Trophoblast cell (in vitro differentiated cells and primary cell): Measurements from ENCODE around the gene FAM120C.

ENCODE experiments used
- DNase-seq, 2 donors: peaks; one replicate each; pipeline ENCODE4 v3.0.0-alpha.2; 2016
- H2AFZ ChIP-seq: 2 replicates; pipeline ENCODE4 v1.6.1; 2013; ENCODE audit warnings: low read length, moderate library complexity, mild to moderate bottlenecking; ENCODE audit not compliant: insufficient read depth, poor library complexity
- H2AK5ac ChIP-seq: 2 replicates; pipeline ENCODE4 v1.6.1; 2013; ENCODE audit warnings: mild to moderate bottlenecking, low read length
- H2BK120ac ChIP-seq: 2 replicates; pipeline ENCODE4 v1.6.1; 2013; ENCODE audit warnings: low read length, mild to moderate bottlenecking, moderate library complexity; ENCODE audit not compliant: insufficient read depth, poor library complexity
- H2BK12ac ChIP-seq: 2 replicates; pipeline ENCODE4 v1.6.1; 2013; ENCODE audit warnings: mild to moderate bottlenecking, low read length, moderate library complexity
- H2BK5ac ChIP-seq: 2 replicates; pipeline ENCODE4 v1.6.1; 2013; ENCODE audit warnings: low read length, low read depth, moderate library complexity, mild to moderate bottlenecking; ENCODE audit not compliant: poor library complexity
- H3K14ac ChIP-seq: 2 replicates; pipeline ENCODE4 v1.6.1; 2013; ENCODE audit warnings: mild to moderate bottlenecking, low read length
- H3K18ac ChIP-seq: 2 replicates; pipeline ENCODE4 v1.6.1; 2013; ENCODE audit warnings: mild to moderate bottlenecking, low read length
- H3K23ac ChIP-seq: 2 replicates; pipeline ENCODE4 v1.6.1; 2013; ENCODE audit warnings: low read length
- H3K27ac ChIP-seq: 2 replicates; pipeline ENCODE4 v1.5.1; 2013; ENCODE audit warnings: low read depth, mild to moderate bottlenecking, inconsistent platforms, low read length, moderate library complexity
- H3K27me3 ChIP-seq: 2 replicates; pipeline ENCODE4 v1.6.1; 2013; ENCODE audit warnings: inconsistent platforms, mild to moderate bottlenecking, low read length, moderate library complexity; ENCODE audit not compliant: insufficient read depth
- H3K36me3 ChIP-seq, 2 experiments: 1 replicate in 1 of 2; 2 replicates in 1 of 2; pipeline ENCODE4 v1.6.1; 2013; ENCODE audit warnings: low read length in 2 of 2, mild to moderate bottlenecking in 2 of 2, moderate library complexity in 1 of 2; ENCODE audit not compliant: insufficient read depth in 2 of 2, control insufficient read depth in 1 of 2
- H3K4ac ChIP-seq: 2 replicates; pipeline ENCODE4 v1.6.1; 2013; ENCODE audit warnings: low read depth, mild to moderate bottlenecking, low read length, moderate library complexity
- H3K4me1 ChIP-seq, 2 experiments: 1 replicate in 1 of 2; 2 replicates in 1 of 2; pipeline ENCODE4 v1.6.1; 2013; ENCODE audit warnings: low read length in 2 of 2, mild to moderate bottlenecking in 2 of 2, moderate library complexity in 1 of 2; ENCODE audit not compliant: insufficient read depth in 2 of 2, control insufficient read depth in 1 of 2
- H3K4me2 ChIP-seq: 2 replicates; pipeline ENCODE4 v1.6.1; 2013; ENCODE audit warnings: inconsistent platforms, mild to moderate bottlenecking, low read length, moderate library complexity
- H3K4me3 ChIP-seq: 2 replicates; pipeline ENCODE4 v1.5.1; 2013; ENCODE audit warnings: mild to moderate bottlenecking, low read depth, low read length, inconsistent platforms
- H3K79me1 ChIP-seq: one replicate; pipeline ENCODE4 v1.6.1; 2013; ENCODE audit warnings: low read length
- H3K79me2 ChIP-seq: 2 replicates; pipeline ENCODE4 v1.6.1; 2013; ENCODE audit warnings: low read length, mild to moderate bottlenecking; ENCODE audit not compliant: control insufficient read depth, insufficient read depth, poor library complexity
- H3K9ac ChIP-seq: 2 replicates; pipeline ENCODE4 v1.6.1; 2013; ENCODE audit warnings: mild to moderate bottlenecking, low read length
- H3K9me3 ChIP-seq: 2 replicates; pipeline ENCODE4 v1.6.1; 2013; ENCODE audit warnings: low read depth, mild to moderate bottlenecking, control low read depth, inconsistent platforms, low read length; ENCODE audit not compliant: insufficient read depth
- H4K12ac ChIP-seq: 2 replicates; pipeline ENCODE4 v1.6.1; 2013; ENCODE audit warnings: low read depth, mild to moderate bottlenecking, low read length, moderate library complexity
- H4K8ac ChIP-seq: 2 replicates; pipeline ENCODE4 v1.6.1; 2013; ENCODE audit warnings: low read depth, mild to moderate bottlenecking, low read length, moderate library complexity
- H4K91ac ChIP-seq: one replicate; pipeline ENCODE4 v1.6.1; 2013; ENCODE audit warnings: low read depth, mild to moderate bottlenecking, low read length, moderate library complexity
- WGBS: extraction: QIAGEN DNeasy Blood & Tissue Kit; methylation state at CpG from one replicate; pipeline ENCODE4 v1.1.7; 2013; ENCODE audit warnings: missing lambda C conversion rate; ENCODE audit not compliant: insufficient read length, insufficient coverage; ENCODE audit errors: extremely low coverage; 5-methylcytosine and 5-hydroxymethylcytosine counted together

FAM120C gene

GRCh38 chrX:54134269-54134668 lies 48.8 kb downstream of the FAM120C start:
- Histone ChIP-seq H3K4me1 (no peaks in the 10 kb centered on the region), H3K23ac (no peak overlapping the region), H3K14ac (no peak overlapping the region), H3K27me3 (no peaks in the 10 kb centered on the region), H3K79me1 (no peaks in the 10 kb centered on the region), H3K4ac (no peak overlapping the region), H2AK5ac (no peak overlapping the region), H2BK120ac (no peak overlapping the region), H4K91ac (no peak overlapping the region), H3K9me3 (no peaks in the 10 kb centered on the region), H4K12ac (no peak overlapping the region), H3K27ac (no peak overlapping the region), H2BK12ac (no peak overlapping the region), H3K4me2 (no peak overlapping the region), H2BK5ac (no peak overlapping the region), H4K8ac (no peak overlapping the region), H3K79me2 (no peaks in the 10 kb centered on the region), H3K18ac (no peak overlapping the region), H3K9ac (no peak overlapping the region), H3K4me3 (no peak overlapping the region), H2AFZ (no peak overlapping the region), H3K36me3 (peaks cover 0 to 2% of the 10 kb centered on the region in 2 experiments)
- WGBS, result no CpG with 5 or more reads among the region's 2 CpGs
- no peak for DNase-seq

- no peaks in the 10 kb centered on the region for H3K79me2 ChIP-seq
- no peaks in the 10 kb centered on the region for H3K36me3 ChIP-seq
- no peak overlapping the region for H2BK5ac ChIP-seq
- no peak overlapping the region for H3K23ac ChIP-seq
- H3K9me3 ChIP-seq, result no peaks in the 10 kb centered on the region
- H3K4me2 ChIP-seq, result no peak overlapping the region
- H4K91ac ChIP-seq, result no peak overlapping the region
- WGBS, result no CpG with 5 or more reads among the region's 7 CpGs
- H4K8ac ChIP-seq, result no peak overlapping the region
- H3K4ac ChIP-seq, result no peak overlapping the region
- no peaks in the 10 kb centered on the region for H3K27me3 ChIP-seq
- no peak overlapping the region for H3K14ac ChIP-seq
- DNase-seq, result peak; percentile 1 to 12
- H3K4me1 ChIP-seq, result no peaks in the 10 kb centered on the region
- H3K4me3 ChIP-seq, result no peak overlapping the region
- no peak overlapping the region for H3K27ac ChIP-seq
- H2AK5ac ChIP-seq, result no peak overlapping the region
- H4K12ac ChIP-seq, result no peak overlapping the region
- H3K79me1 ChIP-seq, result no peaks in the 10 kb centered on the region
- H3K9ac ChIP-seq, result no peak overlapping the region
- no peak overlapping the region for H2AFZ ChIP-seq
- no peak overlapping the region for H3K18ac ChIP-seq
- no peak overlapping the region for H2BK120ac ChIP-seq
- no peak overlapping the region for H2BK12ac ChIP-seq
Observed at GRCh38 chrX:54116391-54116790, 66.7 kb downstream of the FAM120C start.

- H3K18ac ChIP-seq, result no peak overlapping the region
- H2BK120ac ChIP-seq, result no peak overlapping the region
- no peak overlapping the region for H4K91ac ChIP-seq
- H3K9ac ChIP-seq, result no peak overlapping the region
- no peak overlapping the region for H3K4me2 ChIP-seq
- no peaks in the 10 kb centered on the region for H3K27me3 ChIP-seq
- no peak overlapping the region for H3K4me3 ChIP-seq
- H3K36me3 ChIP-seq, result no peaks in the 10 kb centered on the region
- no peak overlapping the region for H3K23ac ChIP-seq
- no peak overlapping the region for H3K27ac ChIP-seq
- H3K79me2 ChIP-seq, result no peaks in the 10 kb centered on the region
- H3K4me1 ChIP-seq, result no peaks in the 10 kb centered on the region
- no peaks in the 10 kb centered on the region for H3K79me1 ChIP-seq
- no peak overlapping the region for H2BK5ac ChIP-seq
- no peak overlapping the region for H3K4ac ChIP-seq
- no peak for DNase-seq
- H3K9me3 ChIP-seq, result no peaks in the 10 kb centered on the region
- H2AFZ ChIP-seq, result no peak overlapping the region
- H4K8ac ChIP-seq, result no peak overlapping the region
- H2AK5ac ChIP-seq, result no peak overlapping the region
- H4K12ac ChIP-seq, result no peak overlapping the region
- H2BK12ac ChIP-seq, result no peak overlapping the region
- no peak overlapping the region for H3K14ac ChIP-seq
- WGBS, result no CpG with 5 or more reads among the region's 2 CpGs
Observed at GRCh38 chrX:54093571-54093970, 89.5 kb downstream of the FAM120C start.

GRCh38 chrX:54093159-54093558 lies 89.9 kb downstream of the FAM120C start:
- H3K4ac ChIP-seq, result no peak overlapping the region
- H3K18ac ChIP-seq, result no peak overlapping the region
- no peaks in the 10 kb centered on the region for H3K4me1 ChIP-seq
- H3K4me2 ChIP-seq, result no peak overlapping the region
- H3K9me3 ChIP-seq, result no peaks in the 10 kb centered on the region
- no peak overlapping the region for H2BK12ac ChIP-seq
- H4K8ac ChIP-seq, result no peak overlapping the region
- no peak overlapping the region for H2AFZ ChIP-seq
- H2BK120ac ChIP-seq, result no peak overlapping the region
- no peak overlapping the region for H3K27ac ChIP-seq
- no peak overlapping the region for H3K4me3 ChIP-seq
- no peak overlapping the region for H4K91ac ChIP-seq
- no peak overlapping the region for H4K12ac ChIP-seq
- no peak for DNase-seq
- WGBS, result no CpG with 5 or more reads among the region's 1 CpG
- no peak overlapping the region for H3K9ac ChIP-seq
- H3K23ac ChIP-seq, result no peak overlapping the region
- H2BK5ac ChIP-seq, result no peak overlapping the region
- H2AK5ac ChIP-seq, result no peak overlapping the region
- H3K14ac ChIP-seq, result no peak overlapping the region
- no peaks in the 10 kb centered on the region for H3K27me3 ChIP-seq
- H3K36me3 ChIP-seq, result no peaks in the 10 kb centered on the region
- H3K79me2 ChIP-seq, result no peaks in the 10 kb centered on the region
- H3K79me1 ChIP-seq, result no peaks in the 10 kb centered on the region
